ENCODE measurements around the gene DDX51. TPM values are rescaled to one million over a fixed set of nuclear protein-coding genes. Genes with fewer than 3 reads are reported as not detected.

The DDX51 gene
- total RNA-seq, 2 experiments from 2014 or later: 18.3 to 21.3 TPM

Other genes starting within 250 kb of the DDX51 start
- 10 to 100 TPM; 13.8 to 17.8 TPM for gene ULK1, start 249.7 kb downstream of the DDX51 start, total RNA-seq
- gene PUS1, start 215.0 kb downstream of the DDX51 start, total RNA-seq: 10 to 100 TPM; 48.6 to 53.9 TPM
- 10 to 100 TPM; 39.9 to 45.5 TPM for gene EP400, start 194.4 kb downstream of the DDX51 start, total RNA-seq
- 10 to 100 TPM; 29.8 to 30.5 TPM for gene NOC4L, start 138 bp upstream of the DDX51 start, total RNA-seq
- gene GALNT9, start 185.3 kb upstream of the DDX51 start, total RNA-seq: under 1 TPM; 0.12 to 0.29 TPM